GM18508 (cell line): ENCODE results near the gene LIFR.

ENCODE experiments used
- ATAC-seq: cut with Tn5 transposase; IDR thresholded peaks from one replicate; pipeline ENCODE4 v1.9.1; 2021; ENCODE audit warnings: moderate number of reproducible peaks; ENCODE audit not compliant: insufficient read depth, unreplicated experiment

The LIFR gene

DNA sequence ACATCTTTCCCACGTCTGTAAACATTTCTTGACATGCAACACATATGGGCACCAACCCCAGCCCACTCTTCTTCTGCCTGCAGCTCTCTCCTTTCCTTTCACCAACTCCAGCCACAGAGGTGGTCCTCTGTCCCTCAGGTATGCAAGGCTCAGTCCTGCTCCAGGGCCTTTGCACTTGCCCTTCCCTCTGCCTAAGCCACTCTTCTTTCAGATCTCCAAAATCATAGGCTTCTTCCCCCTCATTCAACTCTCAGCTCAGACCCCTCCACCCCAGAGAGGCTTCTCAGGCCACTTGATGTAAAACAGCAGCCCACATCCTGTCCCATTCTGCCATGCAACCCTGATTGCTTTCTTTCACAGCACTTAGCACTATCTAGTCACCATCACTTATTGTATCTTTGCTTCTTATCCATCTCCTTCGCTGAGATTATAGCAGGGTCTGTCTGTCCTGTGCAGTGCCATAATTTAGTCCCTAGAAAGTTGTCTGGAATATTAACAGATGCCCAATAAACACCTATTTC, 3.4 kb downstream of the LIFR start:
- ATAC-seq, result no peak

- ATAC-seq, result no peak
Measured at GRCh38 chr5:38551030-38552017, 5.1 kb downstream of the LIFR start.

DNA sequence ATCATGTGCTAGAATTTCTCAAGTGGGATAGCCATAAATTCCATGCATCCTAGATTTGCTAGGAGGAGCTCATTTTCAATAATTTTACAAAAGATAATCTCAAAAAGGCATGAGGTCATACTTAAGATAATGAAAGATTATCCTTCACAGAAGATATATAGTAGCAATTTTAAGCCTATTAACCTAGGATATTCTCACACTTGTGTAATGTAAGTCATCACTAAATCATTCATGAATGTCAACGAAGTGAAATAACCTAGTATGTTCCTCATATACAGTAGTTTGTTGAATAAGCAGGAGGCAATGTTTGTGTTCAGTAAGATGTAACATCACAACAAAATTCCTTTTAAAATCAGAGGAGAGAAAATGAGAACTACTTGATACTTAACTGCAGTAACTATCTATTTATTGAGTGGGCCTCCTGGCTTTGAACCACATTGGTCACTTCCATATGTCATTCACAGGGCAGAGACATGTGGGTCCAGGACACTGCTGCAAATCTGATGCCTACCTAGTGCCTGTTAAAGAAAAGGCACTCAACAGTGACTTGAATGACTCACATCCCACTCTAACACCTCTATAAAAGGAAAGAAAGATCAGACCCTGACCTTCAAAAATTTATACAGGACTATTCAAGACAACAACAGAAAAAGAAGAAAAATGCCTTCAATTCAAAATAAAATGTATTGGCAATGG, 8.2 kb downstream of the LIFR start:
- ATAC-seq, result no peak

GRCh38 chr5:38547257-38547656, 9.2 kb downstream of the LIFR start:
- ATAC-seq, result no peak

GRCh38 chr5:38546691-38547146, 9.7 kb downstream of the LIFR start:
- ATAC-seq, result no peak

DNA sequence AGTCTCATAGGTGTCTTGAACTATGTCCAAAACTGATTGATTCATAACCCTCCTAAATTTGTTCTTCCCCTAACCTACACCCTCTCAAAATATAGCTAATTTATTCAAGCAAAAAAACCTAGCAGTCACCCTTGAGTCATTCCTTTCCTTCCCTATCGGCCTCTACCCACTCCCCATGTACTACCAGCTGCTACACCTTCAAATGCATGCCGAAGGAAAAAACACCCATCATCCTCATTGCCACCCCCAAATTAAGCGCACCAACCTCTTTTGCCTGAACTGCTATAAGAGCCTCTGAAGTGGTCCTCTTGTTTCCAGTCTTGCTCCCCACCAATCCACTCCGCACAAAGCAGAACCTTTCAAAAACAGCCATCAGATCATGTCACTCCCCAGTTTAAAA, 12.6 kb downstream of the LIFR start:
- no peak for ATAC-seq

GRCh38 chr5:38543074-38543473, 13.4 kb downstream of the LIFR start:
- ATAC-seq, result no peak

DNA sequence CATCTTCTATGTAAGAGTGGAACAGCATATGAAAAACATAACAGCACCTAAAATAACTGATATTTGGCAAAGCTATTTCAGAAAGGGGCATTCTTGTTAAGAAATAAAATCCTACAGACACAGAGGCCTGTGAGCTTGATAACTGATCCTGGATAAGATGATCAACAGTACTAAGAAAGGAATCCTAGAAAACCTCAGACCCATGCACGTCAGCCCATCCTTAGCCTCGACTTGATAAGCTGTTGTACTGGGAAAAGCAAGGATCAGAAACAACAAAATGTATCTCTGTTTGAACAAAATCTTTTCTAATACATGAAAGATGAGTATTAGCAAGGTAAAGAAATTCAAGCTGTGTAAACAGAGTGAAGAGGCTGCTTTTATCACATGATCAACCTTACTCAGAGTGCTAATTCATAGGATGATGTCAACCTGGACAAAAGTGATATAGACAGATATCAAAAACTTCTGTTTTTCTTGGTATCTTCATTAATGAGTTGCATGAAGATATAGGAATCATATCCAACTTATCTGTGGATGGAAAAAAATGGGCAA, 15.2 kb downstream of the LIFR start:
- no peak for ATAC-seq

DNA sequence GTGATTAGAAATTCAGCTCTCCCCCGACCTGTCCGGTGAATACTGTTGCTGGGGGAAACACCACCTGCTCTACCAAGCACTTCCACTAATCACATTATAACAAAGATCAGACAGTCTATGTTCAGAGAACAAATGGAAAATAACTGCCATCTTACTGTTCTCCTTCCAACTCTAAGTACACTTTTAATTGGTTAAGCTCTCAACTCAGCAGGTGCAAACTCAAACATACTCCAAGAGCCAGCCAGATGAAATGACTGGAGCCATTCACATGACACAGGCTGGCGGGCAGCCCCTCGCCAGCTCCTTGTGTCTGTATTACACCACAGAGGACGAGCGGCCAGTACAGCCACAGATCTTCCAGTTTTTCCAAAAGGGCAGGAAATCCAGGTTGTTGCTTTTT, 16.1 kb downstream of the LIFR start:
- ATAC-seq, result no peak

- no peak for ATAC-seq
Measured at GRCh38 chr5:38538161-38538560, 18.3 kb downstream of the LIFR start.

DNA sequence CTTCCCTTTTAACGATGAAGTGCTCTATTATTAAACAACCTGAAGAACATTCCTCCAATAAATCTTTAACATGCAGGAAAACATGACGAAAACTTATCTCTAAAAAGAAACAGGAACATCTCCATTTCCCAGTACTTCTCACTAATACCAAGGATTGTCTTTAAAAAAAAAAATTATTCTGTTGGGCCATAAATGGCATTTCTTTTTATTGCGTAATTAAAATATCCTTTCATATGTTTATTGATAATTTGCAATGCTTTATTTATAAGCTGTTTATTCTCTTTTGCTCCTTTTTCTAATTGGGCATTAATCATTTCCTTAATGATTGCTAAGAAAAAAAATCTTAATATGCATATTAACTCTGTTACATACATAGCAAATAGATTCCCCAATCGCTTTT, 18.9 kb downstream of the LIFR start:
- no peak for ATAC-seq

DNA sequence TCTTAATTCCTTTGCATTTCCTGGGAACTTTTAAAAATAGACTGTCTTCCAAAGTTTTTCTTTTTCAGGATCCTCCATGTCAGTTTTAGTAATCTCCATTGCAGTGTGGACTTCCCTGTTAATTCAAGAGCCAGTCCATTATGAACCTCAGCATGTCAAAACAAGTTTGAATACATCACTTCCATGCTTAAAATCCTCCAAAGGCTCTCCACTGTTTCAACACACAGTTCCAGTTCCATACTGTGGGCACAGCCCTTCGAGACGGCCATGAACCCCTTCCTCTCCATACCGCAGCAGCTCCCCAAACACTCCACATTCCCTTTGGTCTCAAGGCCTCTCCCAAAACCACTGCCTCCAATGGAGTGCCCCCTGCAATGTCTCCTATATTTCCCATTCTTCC, 19.5 kb downstream of the LIFR start:
- no peak for ATAC-seq

- ATAC-seq, result no peak
Measured at GRCh38 chr5:38535845-38536244, 20.6 kb downstream of the LIFR start.

GRCh38 chr5:38535248-38535750, 21.1 kb downstream of the LIFR start:
- no peak for ATAC-seq

- no peak for ATAC-seq
Measured at GRCh38 chr5:38534156-38534453, 22.3 kb downstream of the LIFR start.

DNA sequence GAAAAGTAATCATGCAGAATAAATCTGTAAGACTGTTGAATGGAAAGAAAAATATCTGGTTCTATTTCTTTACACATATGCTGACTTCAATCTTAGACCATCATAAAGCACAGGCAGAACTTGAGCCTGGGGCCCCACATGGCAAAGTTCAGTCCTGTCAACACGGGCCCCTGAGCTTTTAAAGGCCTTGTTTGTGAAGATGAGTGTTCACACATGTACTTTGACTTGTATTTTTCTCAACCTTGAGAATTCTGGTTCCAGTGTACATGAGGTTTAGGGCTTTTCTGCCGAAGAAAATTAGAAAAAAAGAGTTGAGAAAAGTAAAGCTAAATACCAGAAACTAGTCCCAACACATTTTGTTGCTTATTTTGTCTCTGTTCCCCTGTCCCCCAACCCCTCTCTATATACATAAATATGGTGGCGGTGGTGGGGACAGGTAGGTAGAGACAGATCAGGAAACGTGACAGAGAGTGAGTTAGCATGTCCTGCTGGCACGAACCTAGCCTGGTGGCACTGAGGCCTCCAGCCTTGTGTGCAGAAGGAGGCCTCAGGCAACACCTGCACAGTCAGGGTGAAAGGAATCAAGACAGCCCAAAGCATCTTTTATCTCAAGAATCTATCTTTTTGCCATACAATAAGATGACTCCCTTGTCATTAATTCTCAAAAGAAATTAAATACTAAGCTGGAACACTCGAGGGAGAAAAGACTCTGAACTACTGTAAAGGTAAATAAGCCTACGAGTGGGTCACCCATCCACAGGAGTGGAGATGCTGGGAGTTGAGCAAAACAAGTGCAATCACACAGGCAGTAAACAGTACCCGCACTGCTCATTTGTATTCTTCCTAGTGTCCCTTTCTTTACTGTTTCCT, 22.9 kb downstream of the LIFR start:
- ATAC-seq, result no peak

- no peak for ATAC-seq
Measured at GRCh38 chr5:38532165-38532669, 24.2 kb downstream of the LIFR start.

- ATAC-seq, result no peak
Measured at GRCh38 chr5:38531518-38531917, 24.9 kb downstream of the LIFR start.

GRCh38 chr5:38529955-38530646, 26.3 kb downstream of the LIFR start:
- no peak for ATAC-seq
